Activated CD8-positive, alpha-beta T cell treated with anti-CD3 and anti-CD28 coated beads for 36 hours (primary cell): ENCODE results near the gene SIL1. TPM values are rescaled to one million over a fixed set of nuclear protein-coding genes. Genes with fewer than 3 reads are reported as not detected.

Experiments
- ATAC-seq: fragments of 200-7000 bp; cut with Tn5 transposase; one replicate; pipeline ENCODE4 v1.10.0; 2021; ENCODE audit warnings: mild to moderate bottlenecking, moderate library complexity
- CTCF ChIA-PET: fragments of 350-600 bp; sonication (Branson Sonifier 250); formaldehyde crosslinking; loops from one replicate; lab custom pipeline; 2021; ENCODE audit warnings: antibody characterized with exemption; lab: Charles Lee
- POLR2A ChIA-PET: fragments of 350-600 bp; sonication (Branson Sonifier 250); formaldehyde crosslinking; loops from one replicate; lab custom pipeline; 2021; ENCODE audit warnings: antibody characterized with exemption; lab: Charles Lee
- DNase-seq: peaks from one replicate; pipeline ENCODE4 v3.0.0-alpha.2; 2020
- H3K27ac Mint-ChIP-seq: one replicate; pipeline ENCODE4 v1.8.0; 2021; ENCODE audit warnings: mild to moderate bottlenecking, mixed read lengths
- H3K27me3 Mint-ChIP-seq: one replicate; pipeline ENCODE4 v1.8.0; 2021; ENCODE audit warnings: mixed read lengths
- H3K36me3 Mint-ChIP-seq: one replicate; pipeline ENCODE4 v1.8.0; 2021; ENCODE audit warnings: low read depth, mixed read lengths
- H3K4me1 Mint-ChIP-seq: one replicate; pipeline ENCODE4 v1.8.0; 2021; ENCODE audit warnings: low read depth, mixed read lengths
- H3K4me3 Mint-ChIP-seq: one replicate; pipeline ENCODE4 v1.8.0; 2021; ENCODE audit warnings: mild to moderate bottlenecking, moderate library complexity, mixed read lengths
- H3K9me3 Mint-ChIP-seq: one replicate; pipeline ENCODE4 v1.8.0; 2021; ENCODE audit warnings: mixed read lengths
- CTCF ChIP-seq: fragments of 200-600 bp; IDR thresholded peaks from one replicate; pipeline ENCODE4 v1.8.0; 2022; ENCODE audit warnings: antibody characterized with exemption, mild to moderate bottlenecking
- intact Hi-C: fragments of 100-400 bp; cut with micrococcal nuclease; formaldehyde crosslinking; loops from one replicate; pipeline ENCODE4 v1.10.0; 2022
- total RNA-seq, 2 experiments: library from RNA; stranded (reverse); gene quantifications; one replicate each; pipeline ENCODE4 v1.2.3, GENCODE V29; 2021

Gene SIL1
- total RNA-seq, 2 experiments from 2014 or later, result 27.6 to 32.3 TPM

GRCh38 chr5:138998521-138998920 lies 199.6 kb downstream of the SIL1 start:
- no peak overlapping the region for H3K27ac Mint-ChIP-seq
- intact Hi-C loops, result no loop called here
- TF ChIP-seq CTCF, result no peak
- no peaks in the 10 kb centered on the region for H3K4me1 Mint-ChIP-seq
- ChIA-PET POLR2A (no interaction called here), CTCF (no interaction called here)
- peaks cover 4% of the 10 kb centered on the region for H3K9me3 Mint-ChIP-seq
- no peak for ATAC-seq
- H3K36me3 Mint-ChIP-seq, result peaks cover 12% of the 10 kb centered on the region
- no peak overlapping the region for H3K4me3 Mint-ChIP-seq
- DNase-seq, result no peak
- H3K27me3 Mint-ChIP-seq, result no peaks in the 10 kb centered on the region

GRCh38 chr5:138996120-138996519 lies 202.0 kb downstream of the SIL1 start:
- ChIA-PET CTCF (no interaction called here), POLR2A (no interaction called here)
- intact Hi-C loops, result no loop called here
- Mint-ChIP-seq H3K27me3 (no peaks in the 10 kb centered on the region), H3K36me3 (peaks cover 12% of the 10 kb centered on the region), H3K4me1 (no peaks in the 10 kb centered on the region), H3K4me3 (no peak overlapping the region), H3K9me3 (peaks cover 4% of the 10 kb centered on the region), H3K27ac (no peak overlapping the region)
- ATAC-seq (no peak), DNase-seq (no peak)
- no peak for TF ChIP-seq CTCF

GRCh38 chr5:138990986-138991590 lies 207.1 kb downstream of the SIL1 start:
- H3K9me3 Mint-ChIP-seq, result peaks cover 2% of the 10 kb centered on the region
- ATAC-seq (no peak), DNase-seq (no peak)
- intact Hi-C loops, result no loop called here
- CTCF ChIA-PET, result no interaction called here
- no peaks in the 10 kb centered on the region for H3K27me3 Mint-ChIP-seq
- no peak for TF ChIP-seq CTCF
- POLR2A ChIA-PET, result no interaction called here
- H3K4me1 Mint-ChIP-seq, result no peaks in the 10 kb centered on the region
- no peak overlapping the region for H3K27ac Mint-ChIP-seq
- no peak overlapping the region for H3K4me3 Mint-ChIP-seq
- H3K36me3 Mint-ChIP-seq, result peaks cover 2% of the 10 kb centered on the region

- ATAC-seq, result no peak
- Mint-ChIP-seq H3K4me1 (no peaks in the 10 kb centered on the region), H3K27ac (no peak overlapping the region), H3K27me3 (no peaks in the 10 kb centered on the region), H3K36me3 (no peaks in the 10 kb centered on the region), H3K9me3 (no peaks in the 10 kb centered on the region), H3K4me3 (no peak overlapping the region)
- intact Hi-C loops, result no loop called here
- TF ChIP-seq CTCF, result no peak
- no peak for DNase-seq
- ChIA-PET CTCF (no interaction called here), POLR2A (interaction anchor here (1.0 kb wide), 1 partner anchor 8 kb away, joined by 4 read pairs; no protein-coding TSS in a partner anchor)
Measured at GRCh38 chr5:138989720-138990119, 208.4 kb downstream of the SIL1 start.

DNA sequence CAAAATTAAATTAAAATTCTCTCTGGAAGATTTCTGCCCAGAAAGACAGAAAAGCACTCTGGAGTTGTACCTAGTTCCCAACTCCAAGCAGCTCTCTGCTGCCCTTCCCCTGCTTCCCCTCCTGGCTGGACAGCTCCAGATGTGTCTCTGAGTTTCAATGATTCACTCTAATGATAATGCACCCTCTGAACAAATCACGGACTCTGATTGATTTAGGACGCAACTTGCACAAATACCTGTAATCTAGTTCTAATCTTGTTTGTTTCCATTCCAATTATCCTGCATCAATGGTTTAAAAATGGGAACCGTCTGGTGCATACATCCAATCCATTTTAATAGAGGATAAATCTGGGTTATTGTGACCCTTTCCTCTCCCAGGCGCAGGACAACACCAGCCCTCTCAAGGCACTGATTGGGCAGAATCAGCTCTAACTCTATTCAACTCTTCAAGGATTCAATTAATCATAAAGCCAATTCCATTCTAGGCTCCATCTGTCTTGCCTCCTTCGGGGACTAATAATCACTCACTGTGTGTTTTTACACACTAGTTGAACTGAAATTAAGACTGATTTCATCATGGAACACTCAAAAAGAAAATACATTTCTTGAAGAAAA lies 211.9 kb downstream of the SIL1 start:
- Mint-ChIP-seq H3K4me1 (peaks cover 15% of the 10 kb centered on the region), H3K36me3 (no peaks in the 10 kb centered on the region), H3K27ac (no peak overlapping the region), H3K9me3 (no peaks in the 10 kb centered on the region), H3K27me3 (no peaks in the 10 kb centered on the region), H3K4me3 (no peak overlapping the region)
- DNase-seq (no peak), ATAC-seq (no peak)
- CTCF ChIA-PET, result no interaction called here
- POLR2A ChIA-PET, result interaction anchor here (0.7 kb wide), 1 partner anchor 79 kb away, joined by 6 read pairs; no protein-coding TSS in a partner anchor
- intact Hi-C loops, result no loop called here
- TF ChIP-seq CTCF, result no peak
